Measurements from ENCODE around the gene GAS1. TPM values are rescaled to one million over a fixed set of nuclear protein-coding genes. Genes with fewer than 3 reads are reported as not detected.
A peak's percentile ranks its signal among the peaks of the same experiment; 100 is the strongest.

The GAS1 gene
- total RNA-seq, 6 experiments from 2014 or later: 0.93 to 3.7 (median 2.4) TPM

GRCh38 chr9:86948074-86948929 lies 996 bp upstream of the GAS1 start:
- ATAC-seq: peak; percentile 62 to 81 (median 79)
- under 1% methylated on average over 32 of the region's 36 CpGs for WGBS (ENCODE audit: insufficient coverage, low coverage, low lambda C conversion rate, missing lambda C conversion rate)
- peak; percentile 80 to 82 (median 82) for DNase-seq
- peaks cover 0 to 17% (median 5%) of the 10 kb centered on the region in 4 donors for H3K4me1 ChIP-seq
- H3K27me3 ChIP-seq: no peaks in the 10 kb centered on the region
- intact Hi-C loops (cut with DNase I): no loop called here
- H3K36me3 ChIP-seq: no peaks in the 10 kb centered on the region
- peak; percentile 67 to 80 (median 76) for TF ChIP-seq CTCF (IDR thresholded peaks at IDR 0.05)
- TF ChIP-seq POLR2A (IDR thresholded peaks at IDR 0.05): no peak
- H3K4me3 ChIP-seq: peak overlapping the region; percentile 68 to 77 (median 68)
- no peaks in the 10 kb centered on the region for H3K9me3 ChIP-seq
- peak overlapping the region in 2 of 3 donors; percentile 20 to 87 for H3K27ac ChIP-seq

GRCh38 chr9:86946201-86947145 lies 833 bp downstream of the GAS1 start:
- H3K36me3 ChIP-seq: no peaks in the 10 kb centered on the region
- H3K27me3 ChIP-seq: peaks cover 0 to 3% of the 10 kb centered on the region in 2 donors
- DNase-seq: peak; percentile 77 to 80 (median 78)
- TF ChIP-seq POLR2A (IDR thresholded peaks at IDR 0.05) (peak; percentile 34), CTCF (IDR thresholded peaks at IDR 0.05) (no peak)
- peak; percentile 54 to 69 (median 60) for ATAC-seq
- no peaks in the 10 kb centered on the region for H3K9me3 ChIP-seq
- peak overlapping the region; percentile 34 to 87 (median 67) for H3K27ac ChIP-seq
- peak overlapping the region; percentile 68 to 77 (median 68) for H3K4me3 ChIP-seq
- WGBS (ENCODE audit: insufficient coverage, low coverage, low lambda C conversion rate, missing lambda C conversion rate): 0% methylated on average over 13 of the region's 125 CpGs
- peaks cover 0 to 28% (median 9%) of the 10 kb centered on the region in 4 donors for H3K4me1 ChIP-seq
- intact Hi-C loops (cut with DNase I): no loop called here

GRCh38 chr9:86945728-86946200 lies 1.5 kb downstream of the GAS1 start:
- intact Hi-C loops (cut with DNase I): no loop called here
- H3K36me3 ChIP-seq: no peaks in the 10 kb centered on the region
- peak overlapping the region; percentile 68 to 77 (median 68) for H3K4me3 ChIP-seq
- no CpG with 5 or more reads among the region's 62 CpGs for WGBS (ENCODE audit: insufficient coverage, low coverage, low lambda C conversion rate, missing lambda C conversion rate)
- TF ChIP-seq POLR2A (IDR thresholded peaks at IDR 0.05) (no peak), CTCF (IDR thresholded peaks at IDR 0.05) (peak in 1 of 4 donors; percentile 39)
- DNase-seq (no peak), ATAC-seq (peak in 2 of 4 donors; percentile 4 to 32)
- peaks cover 0 to 28% (median 9%) of the 10 kb centered on the region in 4 donors for H3K4me1 ChIP-seq
- H3K27me3 ChIP-seq: peaks cover 0 to 10% of the 10 kb centered on the region in 2 donors
- H3K9me3 ChIP-seq: no peaks in the 10 kb centered on the region
- H3K27ac ChIP-seq: peak overlapping the region; percentile 8 to 87 (median 67)

All from right lobe of liver (tissue), 6 donors.